Osteoblast (primary cell): ENCODE measurements around the gene LRBA. TPM values are rescaled to one million over a fixed set of nuclear protein-coding genes. Genes with fewer than 3 reads are reported as not detected.

Source experiments
- DNase-seq: peaks from one replicate; pipeline ENCODE4 v3.0.0; 2011; ENCODE audit warnings: low spot score, mixed read lengths; ENCODE audit not compliant: insufficient read length; ENCODE audit errors: missing footprints
- H2AFZ ChIP-seq: 2 replicates; pipeline ENCODE4 v1.6.0; 2011; ENCODE audit warnings: mild to moderate bottlenecking, low read length
- H3K27ac ChIP-seq: 2 replicates; pipeline ENCODE4 v1.5.1; 2011; ENCODE audit warnings: mild to moderate bottlenecking, low read depth, low read length, moderate library complexity
- H3K27me3 ChIP-seq: 2 replicates; pipeline ENCODE4 v1.6.0; 2012; ENCODE audit warnings: mild to moderate bottlenecking, control low read depth, inconsistent platforms, low read length, moderate library complexity; ENCODE audit not compliant: insufficient read depth
- H3K36me3 ChIP-seq: 2 replicates; pipeline ENCODE4 v1.5.1; 2011; ENCODE audit warnings: mild to moderate bottlenecking, low read length, control low read depth, moderate library complexity; ENCODE audit not compliant: insufficient read depth
- H3K4me1 ChIP-seq: 2 replicates; pipeline ENCODE4 v1.5.1; 2011; ENCODE audit warnings: mild to moderate bottlenecking, low read length, control low read depth, moderate library complexity; ENCODE audit not compliant: insufficient read depth
- H3K4me2 ChIP-seq: 2 replicates; pipeline ENCODE4 v1.6.0; 2011; ENCODE audit warnings: mild to moderate bottlenecking, low read length; ENCODE audit not compliant: insufficient read depth
- H3K4me3 ChIP-seq: fragments of 200-600 bp; sonication (generic); 3 replicates; pipeline ENCODE4 v1.5.1; 2012; ENCODE audit warnings: mild to moderate bottlenecking, low read length, inconsistent platforms; ENCODE audit not compliant: insufficient read depth
- H3K79me2 ChIP-seq: 2 replicates; pipeline ENCODE4 v1.6.0; 2012; ENCODE audit warnings: mild to moderate bottlenecking, low read length, control low read depth, inconsistent platforms; ENCODE audit not compliant: insufficient read depth
- H3K9me3 ChIP-seq: 2 replicates; pipeline ENCODE4 v1.5.1; 2011; ENCODE audit warnings: low read depth, low read length, control low read depth
- H4K20me1 ChIP-seq: 2 replicates; pipeline ENCODE4 v1.6.0; 2012; ENCODE audit warnings: mild to moderate bottlenecking, low read length, control low read depth; ENCODE audit not compliant: insufficient read depth
- total RNA-seq: library from RNA; depleted of rRNA; stranded (reverse); fragments of >200 nt; gene quantifications from 2 replicates; pipeline ENCODE4 v1.2.3, GENCODE V29; 2012
- TF ChIP-seq, protein P1 (sequence below): IDR thresholded peaks from 2 replicates; pipeline ENCODE4 v1.5.1; 2011; ENCODE audit warnings: mild to moderate bottlenecking, low read depth, low read length, moderate library complexity; ENCODE audit errors: extremely low read depth

The LRBA gene
- total RNA-seq, 1 donor, result 67.3 TPM

DNA sequence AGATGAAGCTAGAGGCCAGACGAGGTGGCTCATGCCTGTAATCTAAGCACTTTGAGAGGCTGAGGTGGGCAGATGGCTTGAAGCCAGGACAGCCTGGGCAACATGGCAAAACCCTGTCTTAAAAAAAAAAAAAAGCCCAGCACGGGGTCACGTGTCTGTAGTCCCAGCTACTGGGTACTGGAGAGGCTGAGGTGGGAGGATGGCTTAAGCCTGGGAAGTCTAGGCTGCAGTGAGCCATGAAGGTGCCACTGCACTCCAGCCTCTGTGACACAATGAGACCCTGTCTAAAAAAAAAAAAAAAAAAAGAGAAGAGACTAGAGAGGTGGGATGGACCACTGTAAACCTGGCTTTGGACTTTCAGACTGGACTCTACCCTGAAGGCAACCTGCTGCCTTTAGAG, 10.7 kb upstream of the LRBA start:
- Histone ChIP-seq H3K79me2 (no peaks in the 10 kb centered on the region), H3K4me2 (no peak overlapping the region), H2AFZ (no peak overlapping the region), H4K20me1 (no peaks in the 10 kb centered on the region), H3K27ac (no peak overlapping the region), H3K4me1 (no peaks in the 10 kb centered on the region), H3K9me3 (no peaks in the 10 kb centered on the region), H3K4me3 (no peak overlapping the region), H3K36me3 (no peaks in the 10 kb centered on the region), H3K27me3 (no peaks in the 10 kb centered on the region)
- no peak for DNase-seq
- TF ChIP-seq, protein P1, sequence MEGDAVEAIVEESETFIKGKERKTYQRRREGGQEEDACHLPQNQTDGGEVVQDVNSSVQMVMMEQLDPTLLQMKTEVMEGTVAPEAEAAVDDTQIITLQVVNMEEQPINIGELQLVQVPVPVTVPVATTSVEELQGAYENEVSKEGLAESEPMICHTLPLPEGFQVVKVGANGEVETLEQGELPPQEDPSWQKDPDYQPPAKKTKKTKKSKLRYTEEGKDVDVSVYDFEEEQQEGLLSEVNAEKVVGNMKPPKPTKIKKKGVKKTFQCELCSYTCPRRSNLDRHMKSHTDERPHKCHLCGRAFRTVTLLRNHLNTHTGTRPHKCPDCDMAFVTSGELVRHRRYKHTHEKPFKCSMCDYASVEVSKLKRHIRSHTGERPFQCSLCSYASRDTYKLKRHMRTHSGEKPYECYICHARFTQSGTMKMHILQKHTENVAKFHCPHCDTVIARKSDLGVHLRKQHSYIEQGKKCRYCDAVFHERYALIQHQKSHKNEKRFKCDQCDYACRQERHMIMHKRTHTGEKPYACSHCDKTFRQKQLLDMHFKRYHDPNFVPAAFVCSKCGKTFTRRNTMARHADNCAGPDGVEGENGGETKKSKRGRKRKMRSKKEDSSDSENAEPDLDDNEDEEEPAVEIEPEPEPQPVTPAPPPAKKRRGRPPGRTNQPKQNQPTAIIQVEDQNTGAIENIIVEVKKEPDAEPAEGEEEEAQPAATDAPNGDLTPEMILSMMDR, result no peak

DNA sequence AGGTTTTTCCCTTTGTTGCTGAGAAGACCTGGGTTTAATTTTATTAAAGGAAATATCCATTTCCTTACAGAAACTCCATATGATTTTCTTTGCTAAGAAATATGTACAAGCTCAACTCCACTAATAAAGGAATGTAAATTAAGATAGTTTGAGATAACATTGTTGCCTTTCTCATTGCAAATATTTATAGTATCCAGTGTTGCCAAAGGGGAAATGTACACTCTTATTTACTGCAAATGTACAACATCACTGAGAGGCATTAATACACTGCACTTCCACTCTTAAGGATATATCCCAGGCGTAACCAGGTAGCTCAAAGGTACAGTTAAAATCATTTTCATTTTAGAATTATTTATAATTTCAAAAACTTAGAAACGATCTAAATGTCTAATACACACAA, 7.5 kb upstream of the LRBA start:
- TF ChIP-seq, protein P1, result no peak
- H3K4me3 ChIP-seq, result no peak overlapping the region
- no peaks in the 10 kb centered on the region for H3K4me1 ChIP-seq
- H3K27me3 ChIP-seq, result no peaks in the 10 kb centered on the region
- H3K27ac ChIP-seq, result no peak overlapping the region
- no peaks in the 10 kb centered on the region for H3K36me3 ChIP-seq
- no peaks in the 10 kb centered on the region for H4K20me1 ChIP-seq
- DNase-seq, result no peak
- H2AFZ ChIP-seq, result no peak overlapping the region
- H3K9me3 ChIP-seq, result no peaks in the 10 kb centered on the region
- no peaks in the 10 kb centered on the region for H3K79me2 ChIP-seq
- no peak overlapping the region for H3K4me2 ChIP-seq

DNA sequence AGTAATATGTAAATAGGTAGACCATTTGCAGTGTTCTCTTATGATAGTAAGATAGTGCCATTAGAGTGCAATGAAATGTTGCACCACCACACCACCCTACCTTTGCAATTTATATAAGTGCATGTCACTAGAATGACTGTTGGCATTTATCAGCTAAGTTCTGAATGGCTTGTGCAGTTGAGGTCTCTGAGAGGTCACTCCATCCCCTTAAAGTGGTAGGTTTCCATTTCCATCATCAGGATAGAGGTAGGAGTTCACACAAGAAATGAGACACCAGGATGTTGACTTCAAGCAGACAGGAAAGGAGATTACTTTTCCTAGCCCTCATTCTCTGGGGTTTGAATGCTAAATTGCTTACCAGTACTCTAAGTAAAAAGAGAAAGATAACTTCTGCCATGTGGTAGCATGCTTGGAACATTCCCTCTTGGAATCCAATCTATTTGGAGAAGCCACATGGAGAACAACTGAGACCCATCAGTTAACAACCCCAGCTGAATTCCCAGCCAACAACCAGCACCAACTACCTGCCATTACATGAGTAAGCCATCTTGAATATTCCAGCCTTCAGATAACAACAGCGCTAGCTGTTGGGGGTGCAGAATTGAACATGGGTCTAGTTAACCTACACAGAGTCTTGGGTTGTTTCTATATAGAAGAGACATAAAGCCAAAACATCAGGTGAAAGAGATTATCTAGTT, 6.7 kb upstream of the LRBA start:
- no peak overlapping the region for H3K4me3 ChIP-seq
- TF ChIP-seq, protein P1, result no peak
- no peak overlapping the region for H3K4me2 ChIP-seq
- H3K79me2 ChIP-seq, result no peaks in the 10 kb centered on the region
- H3K4me1 ChIP-seq, result no peaks in the 10 kb centered on the region
- H3K27me3 ChIP-seq, result no peaks in the 10 kb centered on the region
- H3K27ac ChIP-seq, result no peak overlapping the region
- H3K36me3 ChIP-seq, result no peaks in the 10 kb centered on the region
- H4K20me1 ChIP-seq, result no peaks in the 10 kb centered on the region
- H3K9me3 ChIP-seq, result no peaks in the 10 kb centered on the region
- no peak overlapping the region for H2AFZ ChIP-seq
- DNase-seq, result no peak

DNA sequence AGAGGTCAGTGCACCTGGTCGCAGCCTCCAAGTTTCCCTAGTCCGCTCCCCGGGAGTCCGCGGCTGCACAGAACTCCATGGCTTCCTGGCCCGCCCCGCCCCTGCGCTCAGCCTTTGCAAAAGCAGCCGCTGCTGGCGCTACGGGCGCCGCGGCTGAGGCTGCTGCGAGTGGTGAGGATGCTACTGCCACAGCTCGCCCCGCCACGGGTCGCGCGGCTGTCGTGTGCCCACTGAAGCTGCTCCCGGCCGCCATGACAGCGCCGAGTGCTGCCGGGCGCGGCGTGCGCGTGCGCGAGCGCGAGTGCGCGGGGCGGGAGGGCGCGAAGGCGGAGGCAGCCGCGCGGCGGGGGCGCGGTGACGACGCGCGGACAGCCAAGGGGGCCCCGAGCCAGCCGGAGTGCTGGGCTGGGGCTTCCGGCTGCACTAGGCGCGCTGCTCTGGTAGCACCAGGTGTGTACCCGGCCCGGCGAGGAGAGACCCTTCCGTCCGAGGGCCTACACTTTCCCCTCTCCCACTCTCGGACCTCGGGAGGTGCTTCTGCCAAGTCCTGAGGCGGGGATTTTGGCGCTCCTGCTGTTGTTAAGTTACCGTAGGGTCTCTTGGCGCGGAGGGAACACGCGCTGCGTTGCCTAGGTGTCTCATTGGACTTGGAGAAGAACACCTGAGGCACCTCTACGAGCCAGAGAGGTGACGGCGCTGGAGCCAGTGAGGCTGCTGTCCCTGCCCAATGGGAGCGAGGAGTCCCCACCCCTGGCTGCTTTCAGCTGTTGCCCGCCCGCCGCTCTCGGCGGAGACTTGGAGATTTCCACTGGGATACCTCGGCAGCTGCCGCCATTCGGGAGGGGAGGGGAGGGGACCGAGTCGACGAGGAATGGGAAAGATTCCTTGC, 619 bp upstream of the LRBA start:
- TF ChIP-seq, protein P1, result no peak

More for the DNA sequence above, 619 bp upstream of the LRBA start:
- H3K4me3 ChIP-seq, result peak overlapping the region; percentile 93
- peak overlapping the region; percentile 100 for H2AFZ ChIP-seq
- H3K9me3 ChIP-seq, result no peaks in the 10 kb centered on the region
- H3K4me2 ChIP-seq, result peak overlapping the region; percentile 98
- DNase-seq, result peak; percentile 93
- no peaks in the 10 kb centered on the region for H3K27me3 ChIP-seq
- no peaks in the 10 kb centered on the region for H3K36me3 ChIP-seq
- H3K4me1 ChIP-seq, result peaks cover 3% of the 10 kb centered on the region
- no peaks in the 10 kb centered on the region for H4K20me1 ChIP-seq
- peaks cover 27% of the 10 kb centered on the region for H3K79me2 ChIP-seq
- peak overlapping the region; percentile 73 for H3K27ac ChIP-seq
